NCI-H187 (cell line): ENCODE data around the gene CERS3.

Experiments
- DNase-seq, 2 experiments: peaks; one replicate each; lab custom pipeline; 2025; lab: John Stamatoyannopoulos, UW

The CERS3 gene

GRCh38 chr15:100383302-100384107 is 145.2 kb downstream of the CERS3 start:
- no peak for DNase-seq

- no peak for DNase-seq
Measured at GRCh38 chr15:100373942-100374341, 154.8 kb downstream of the CERS3 start.

GRCh38 chr15:100373120-100373896 is 155.4 kb downstream of the CERS3 start:
- no peak for DNase-seq

- DNase-seq: no peak
Measured at GRCh38 chr15:100372739-100373119, 156.0 kb downstream of the CERS3 start.

GRCh38 chr15:100355342-100355741 is 173.4 kb downstream of the CERS3 start:
- DNase-seq: no peak

- DNase-seq: no peak
Measured at GRCh38 chr15:100353449-100353848, 175.3 kb downstream of the CERS3 start.

GRCh38 chr15:100350434-100351226 is 178.1 kb downstream of the CERS3 start:
- no peak for DNase-seq
